ENCODE data around the gene STRIP1. TPM values are rescaled to one million over a fixed set of nuclear protein-coding genes. Genes with fewer than 3 reads are reported as not detected.

The STRIP1 gene
- total and polyA plus RNA-seq, 2 donors (not counting 3 experiments of a cell fraction or from before 2014, with no cell fraction given): 26.2 to 42.1 TPM

DNA sequence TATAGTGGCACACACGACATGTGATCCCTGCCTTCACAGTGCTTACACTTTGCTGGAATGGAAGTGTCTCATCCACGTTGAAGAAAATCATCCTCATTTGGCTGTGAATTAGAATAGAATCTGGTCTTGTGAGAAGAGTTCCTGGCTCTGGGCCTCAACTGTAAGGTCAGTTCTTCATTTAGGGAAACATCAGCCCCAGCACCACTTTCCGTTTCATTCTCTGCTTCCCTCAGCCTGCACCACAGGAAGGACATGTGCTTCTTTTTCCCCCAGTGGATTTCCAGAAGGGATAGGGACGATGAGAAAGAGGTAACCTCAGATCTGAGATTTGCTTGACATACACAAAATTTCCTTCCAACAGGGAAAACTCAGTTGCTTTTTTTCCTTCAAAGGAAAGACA is 39.7 kb downstream of the STRIP1 start:
- no peaks in the 10 kb centered on the region for H4K20me1 ChIP-seq (replicated peaks; ENCODE audit: control insufficient read depth, extremely low read depth, insufficient read depth, low read length)
- BruUV-seq (replicated peaks): no TSS peak

More for the DNA sequence above, 39.7 kb downstream of the STRIP1 start:
- no peak overlapping the region for H3K9ac ChIP-seq (replicated peaks; ENCODE audit: extremely low read depth, insufficient read depth, low read length)
- FAIRE-seq (no peak), DNase-seq (ENCODE audit: low read depth, low spot score) (no peak)
- no peak overlapping the region for H3K4me2 ChIP-seq (ENCODE audit: insufficient read depth, low read length)
- H3K9me1 ChIP-seq (replicated peaks; ENCODE audit: control insufficient read depth, extremely low read depth, insufficient read depth, low read length): no peaks in the 10 kb centered on the region
- no peaks in the 10 kb centered on the region for H3K79me2 ChIP-seq (ENCODE audit: control insufficient read depth, insufficient read depth, low read length)
- H3K4me1 ChIP-seq (ENCODE audit: control insufficient read depth, extremely low read depth, insufficient read depth, low read length): no peaks in the 10 kb centered on the region
- H3K27me3 ChIP-seq (ENCODE audit: control insufficient read depth in 2 of 2, insufficient read depth in 2 of 2, low read length in 2 of 2): peaks cover 56 to 77% of the 10 kb centered on the region in 2 experiments
- intact Hi-C loops (cut with micrococcal nuclease) (no loop called here), dilution Hi-C loops (cut with MboI; ENCODE audit: extremely low pct_ligation_motif_present, low sequenced_read_pairs) (no loop called here)
- H3K9me3 ChIP-seq (replicated peaks; ENCODE audit: control insufficient read depth, insufficient read depth, low read length): no peaks in the 10 kb centered on the region
- no peak overlapping the region for H2AFZ ChIP-seq (ENCODE audit: low read depth, low read length)
- CTCF ChIA-PET: interaction anchor here (1.6 to 4.4 kb wide), 2 partner anchors 14 to 20 kb away, joined by 5 to 23 read pairs; no protein-coding TSS in a partner anchor
- H3K27ac ChIP-seq (ENCODE audit: insufficient read depth, low read depth, low read length): no peak overlapping the region
- TF ChIP-seq POLR2A (IDR thresholded peaks at IDR 0.05; ENCODE audit: low read depth, low read length): no peak
- TF ChIP-seq, protein P1, sequence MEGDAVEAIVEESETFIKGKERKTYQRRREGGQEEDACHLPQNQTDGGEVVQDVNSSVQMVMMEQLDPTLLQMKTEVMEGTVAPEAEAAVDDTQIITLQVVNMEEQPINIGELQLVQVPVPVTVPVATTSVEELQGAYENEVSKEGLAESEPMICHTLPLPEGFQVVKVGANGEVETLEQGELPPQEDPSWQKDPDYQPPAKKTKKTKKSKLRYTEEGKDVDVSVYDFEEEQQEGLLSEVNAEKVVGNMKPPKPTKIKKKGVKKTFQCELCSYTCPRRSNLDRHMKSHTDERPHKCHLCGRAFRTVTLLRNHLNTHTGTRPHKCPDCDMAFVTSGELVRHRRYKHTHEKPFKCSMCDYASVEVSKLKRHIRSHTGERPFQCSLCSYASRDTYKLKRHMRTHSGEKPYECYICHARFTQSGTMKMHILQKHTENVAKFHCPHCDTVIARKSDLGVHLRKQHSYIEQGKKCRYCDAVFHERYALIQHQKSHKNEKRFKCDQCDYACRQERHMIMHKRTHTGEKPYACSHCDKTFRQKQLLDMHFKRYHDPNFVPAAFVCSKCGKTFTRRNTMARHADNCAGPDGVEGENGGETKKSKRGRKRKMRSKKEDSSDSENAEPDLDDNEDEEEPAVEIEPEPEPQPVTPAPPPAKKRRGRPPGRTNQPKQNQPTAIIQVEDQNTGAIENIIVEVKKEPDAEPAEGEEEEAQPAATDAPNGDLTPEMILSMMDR (IDR thresholded peaks at IDR 0.05; ENCODE audit: extremely low read depth in 1 of 2, insufficient read depth in 1 of 2, low read depth in 1 of 2, low read length in 2 of 2): no peak
- no peak for TF ChIP-seq POLR2AphosphoS5 (IDR thresholded peaks at IDR 0.05; ENCODE audit: insufficient read depth, low read depth, low read length)
- TF ChIP-seq EZH2 (IDR thresholded peaks at IDR 0.05; ENCODE audit: borderline replicate concordance, low read depth, low read length, severe bottlenecking): no peak
- no peak for TF ChIP-seq MAX (IDR thresholded peaks at IDR 0.05; ENCODE audit: insufficient read depth, insufficient read length)
- TF ChIP-seq JUN (IDR thresholded peaks at IDR 0.05; ENCODE audit: borderline replicate concordance, insufficient read depth, insufficient read length, low read depth): no peak
- TF ChIP-seq GATA2 (IDR thresholded peaks at IDR 0.05; ENCODE audit: insufficient read depth, insufficient read length, low read depth, low read length): no peak
- no peak for TF ChIP-seq FOS (IDR thresholded peaks at IDR 0.05; ENCODE audit: borderline replicate concordance, insufficient read depth, low read length)
- TF ChIP-seq MYC (IDR thresholded peaks at IDR 0.05; ENCODE audit: low read depth, low read length): no peak
- POLR2A ChIA-PET: no interaction called here
- no peak overlapping the region for H3K4me3 ChIP-seq (replicated peaks in 1 of 3; ENCODE audit: insufficient read depth in 1 of 3, low read depth in 1 of 3, low read length in 3 of 3)
- H3K36me3 ChIP-seq (ENCODE audit: control insufficient read depth in 2 of 2, extremely low read depth in 1 of 2, insufficient read depth in 2 of 2, low read length in 2 of 2): no peaks in the 10 kb centered on the region

Data from endothelial cell of umbilical vein (primary cell).